ENCODE data around the gene ZNF280A.

DNA sequence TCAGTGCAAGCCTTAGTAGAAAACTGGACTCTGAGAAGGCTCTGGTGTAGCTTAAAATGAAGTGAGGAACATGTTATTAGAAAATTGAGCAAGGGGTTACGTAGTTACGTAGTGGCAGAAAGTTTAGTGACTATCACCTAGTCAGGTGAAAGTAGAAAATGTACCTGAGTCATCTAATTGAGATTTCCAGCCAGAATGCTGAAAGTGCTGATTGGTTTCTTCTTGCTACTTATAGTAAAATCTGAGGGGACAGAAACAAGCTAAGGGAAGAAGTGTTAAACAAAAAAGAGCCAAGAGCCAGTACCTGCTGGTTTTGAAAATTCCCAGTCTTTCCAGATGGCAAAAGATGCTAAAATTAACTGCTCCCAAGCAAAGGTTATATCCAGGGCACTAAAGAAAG is 41.0 kb downstream of the ZNF280A start:
- TF ChIP-seq, protein P1, sequence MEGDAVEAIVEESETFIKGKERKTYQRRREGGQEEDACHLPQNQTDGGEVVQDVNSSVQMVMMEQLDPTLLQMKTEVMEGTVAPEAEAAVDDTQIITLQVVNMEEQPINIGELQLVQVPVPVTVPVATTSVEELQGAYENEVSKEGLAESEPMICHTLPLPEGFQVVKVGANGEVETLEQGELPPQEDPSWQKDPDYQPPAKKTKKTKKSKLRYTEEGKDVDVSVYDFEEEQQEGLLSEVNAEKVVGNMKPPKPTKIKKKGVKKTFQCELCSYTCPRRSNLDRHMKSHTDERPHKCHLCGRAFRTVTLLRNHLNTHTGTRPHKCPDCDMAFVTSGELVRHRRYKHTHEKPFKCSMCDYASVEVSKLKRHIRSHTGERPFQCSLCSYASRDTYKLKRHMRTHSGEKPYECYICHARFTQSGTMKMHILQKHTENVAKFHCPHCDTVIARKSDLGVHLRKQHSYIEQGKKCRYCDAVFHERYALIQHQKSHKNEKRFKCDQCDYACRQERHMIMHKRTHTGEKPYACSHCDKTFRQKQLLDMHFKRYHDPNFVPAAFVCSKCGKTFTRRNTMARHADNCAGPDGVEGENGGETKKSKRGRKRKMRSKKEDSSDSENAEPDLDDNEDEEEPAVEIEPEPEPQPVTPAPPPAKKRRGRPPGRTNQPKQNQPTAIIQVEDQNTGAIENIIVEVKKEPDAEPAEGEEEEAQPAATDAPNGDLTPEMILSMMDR (IDR thresholded peaks at IDR 0.05): no peak
- TF ChIP-seq POLR2A (IDR thresholded peaks at IDR 0.05) (no peak), EP300 (IDR thresholded peaks at IDR 0.05) (no peak)

Measured in ovary (tissue), 3 donors.